Measurements from ENCODE around the gene CASZ1.

The CASZ1 gene

DNA sequence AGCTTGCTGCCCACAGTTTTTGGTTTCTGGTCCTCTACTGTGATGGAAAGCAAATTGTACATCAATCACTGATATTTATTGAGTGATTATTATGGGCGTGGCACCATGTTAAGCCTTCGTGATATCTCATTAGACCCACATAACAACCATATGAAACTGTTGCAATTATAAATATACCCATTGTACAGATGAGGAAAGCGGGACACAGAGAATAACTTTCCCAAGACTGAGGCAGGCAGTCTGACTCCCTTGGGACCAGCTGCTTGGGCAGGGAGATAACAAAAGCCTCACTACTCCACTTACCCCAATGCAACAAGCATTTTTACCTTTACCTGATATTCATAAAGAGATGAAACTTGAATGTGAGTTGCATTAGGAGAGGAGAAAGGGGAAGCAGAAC, 4.3 kb upstream of the CASZ1 start:
- H3K4me3 ChIP-seq (ENCODE audit: low read depth, low read length), result no peak overlapping the region

DNA sequence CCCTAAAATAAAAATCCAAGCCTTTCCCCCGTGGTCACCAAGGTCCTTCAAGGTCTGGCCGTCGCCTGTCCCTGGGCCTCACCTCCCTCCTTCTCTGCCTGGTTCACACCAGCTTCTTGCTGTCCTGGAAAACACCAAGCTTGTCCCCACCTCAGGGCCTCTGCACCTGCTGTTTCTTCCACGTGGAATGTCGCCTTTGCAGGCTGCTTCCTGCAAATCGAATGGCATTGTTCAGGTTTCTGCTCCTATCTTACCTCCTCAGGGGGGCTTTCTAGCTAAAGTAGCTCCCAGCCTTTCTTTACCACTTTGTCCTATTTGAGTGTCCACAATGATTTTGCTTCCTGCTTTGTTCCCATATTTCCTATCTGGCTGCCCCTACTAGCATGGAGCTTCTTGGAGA, 3.3 kb upstream of the CASZ1 start:
- no peak overlapping the region for H3K4me3 ChIP-seq (ENCODE audit: low read depth, low read length)

DNA sequence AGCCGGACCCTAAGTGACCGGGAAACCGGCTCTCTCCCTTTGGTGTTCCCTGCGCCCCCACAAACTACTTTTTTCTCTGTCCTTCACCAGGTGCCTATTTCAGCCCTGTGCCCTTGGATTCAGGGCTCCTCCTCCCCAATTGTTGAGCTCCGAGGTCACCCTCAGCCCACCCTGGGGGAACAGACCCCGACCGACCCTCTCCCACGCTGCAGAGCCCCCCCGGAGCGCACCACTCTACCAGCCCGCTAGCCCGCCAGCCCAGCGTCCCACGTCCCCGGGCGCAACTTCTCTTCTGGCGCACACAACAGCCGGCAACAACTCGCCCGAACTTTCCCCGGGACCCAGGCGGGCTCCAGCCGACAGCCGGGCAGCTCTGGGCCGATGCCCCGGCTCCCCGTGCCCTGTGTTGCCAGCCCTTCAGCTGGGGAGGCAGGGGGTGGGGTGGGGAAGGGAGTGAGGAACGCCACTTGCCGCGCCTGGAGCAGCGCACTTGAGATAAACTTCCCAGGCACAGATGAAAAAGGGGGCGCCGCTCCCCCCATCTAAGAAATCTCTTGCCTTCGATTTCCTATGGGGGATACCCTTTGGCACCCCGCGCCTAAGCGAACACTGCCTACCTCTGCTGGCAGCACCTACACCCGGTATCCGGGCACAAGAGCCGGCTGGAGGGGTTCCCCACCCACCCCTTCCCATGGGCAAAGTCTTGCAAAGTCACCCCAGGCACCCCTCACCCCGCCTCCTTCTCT, 997 bp downstream of the CASZ1 start:
- H3K4me3 ChIP-seq (ENCODE audit: low read depth, low read length), result peak overlapping the region; percentile 27

DNA sequence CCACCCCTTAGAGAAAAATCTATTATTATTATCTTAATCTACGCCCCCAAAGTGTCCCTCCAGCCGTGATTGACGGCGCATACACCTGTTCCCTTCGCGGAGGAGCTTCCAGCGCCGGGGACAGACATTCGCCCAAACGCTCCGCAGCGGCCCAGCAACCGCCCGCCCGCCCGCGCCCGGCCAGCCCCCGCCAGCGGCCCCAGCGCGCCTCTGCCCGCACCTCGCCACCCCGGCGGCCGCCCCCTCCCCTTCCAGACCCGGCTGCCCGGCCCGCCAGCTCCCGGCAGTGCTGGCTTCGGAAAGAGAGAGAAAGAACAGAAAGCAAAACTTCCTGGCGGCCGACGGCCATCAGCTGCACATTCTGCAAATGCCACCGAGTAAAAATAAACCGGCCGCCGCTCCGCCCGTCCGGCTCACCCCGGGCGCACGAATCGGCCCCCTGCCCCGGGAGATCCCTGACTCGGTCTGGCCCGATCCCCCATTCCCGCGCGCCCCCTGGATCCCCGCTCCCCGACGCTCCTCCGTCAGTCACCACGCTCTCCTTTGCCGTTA, 1.6 kb downstream of the CASZ1 start:
- H3K4me3 ChIP-seq (ENCODE audit: low read depth, low read length), result peak overlapping the region; percentile 27

DNA sequence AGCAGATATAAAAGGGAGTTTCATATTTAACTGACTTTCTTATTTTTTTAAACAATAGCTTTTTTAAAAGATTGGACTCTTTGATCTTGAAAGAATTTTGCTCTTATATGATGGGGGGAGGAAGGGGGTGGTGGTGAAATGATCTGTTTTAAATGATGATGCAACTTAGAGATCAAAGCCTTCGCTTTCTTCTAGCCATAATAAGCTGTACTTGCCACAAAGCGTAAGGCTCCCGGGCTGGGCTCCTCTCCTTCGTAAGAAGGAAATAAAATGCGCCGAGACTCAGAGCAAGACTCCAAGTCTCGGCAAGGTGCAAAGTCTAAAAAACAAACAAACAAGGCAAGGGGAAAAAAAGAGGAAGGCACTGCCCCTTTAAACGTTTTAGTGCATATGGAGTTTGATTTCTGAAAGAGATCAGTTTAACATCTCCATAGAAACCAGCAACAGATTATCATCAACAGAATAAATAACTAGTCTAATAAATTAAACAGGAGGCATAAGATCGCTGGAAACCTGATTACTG, 3.3 kb downstream of the CASZ1 start:
- H3K4me3 ChIP-seq (ENCODE audit: low read depth, low read length), result peak overlapping the region; percentile 43

DNA sequence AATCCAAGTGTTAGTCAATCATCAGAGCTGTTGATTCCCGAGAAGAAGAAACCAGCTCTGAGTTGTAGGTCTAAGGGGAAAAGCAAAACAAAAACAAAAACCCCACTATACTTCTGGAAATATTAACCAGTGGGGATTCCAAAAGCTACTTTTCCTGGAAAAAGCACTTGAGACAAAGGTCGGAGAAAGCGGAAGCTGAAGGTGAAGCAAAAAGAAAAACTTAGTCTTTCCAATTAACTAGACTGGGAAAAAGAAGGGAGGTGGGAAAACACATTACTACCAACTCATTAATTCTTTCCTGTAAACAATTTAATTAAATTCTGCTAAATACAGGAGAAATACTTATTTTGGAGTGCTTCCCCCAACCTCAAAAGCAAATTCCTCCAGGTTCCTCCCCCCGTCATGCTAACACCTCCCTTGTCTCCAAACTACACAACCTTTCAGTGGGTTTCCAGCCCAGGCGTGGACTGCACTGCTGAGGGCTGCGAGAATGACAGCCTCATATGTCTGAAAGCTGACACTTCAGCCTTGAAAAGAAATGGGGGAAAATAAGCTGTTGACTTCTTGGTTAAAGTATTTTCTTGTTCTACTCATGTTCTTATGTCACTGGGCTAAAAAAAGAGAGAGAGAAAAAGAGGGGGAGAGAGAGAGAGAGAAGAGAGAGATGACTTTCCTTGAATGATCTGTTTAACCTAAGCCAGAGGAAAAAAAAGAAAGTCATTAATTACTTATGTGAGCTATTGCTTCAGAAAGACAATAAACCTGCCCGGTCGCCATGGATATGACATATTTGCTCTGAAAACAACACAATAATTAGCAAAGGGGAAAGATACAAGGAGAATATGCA, 5.1 kb downstream of the CASZ1 start:
- no peak overlapping the region for H3K4me3 ChIP-seq (ENCODE audit: low read depth, low read length)

DNA sequence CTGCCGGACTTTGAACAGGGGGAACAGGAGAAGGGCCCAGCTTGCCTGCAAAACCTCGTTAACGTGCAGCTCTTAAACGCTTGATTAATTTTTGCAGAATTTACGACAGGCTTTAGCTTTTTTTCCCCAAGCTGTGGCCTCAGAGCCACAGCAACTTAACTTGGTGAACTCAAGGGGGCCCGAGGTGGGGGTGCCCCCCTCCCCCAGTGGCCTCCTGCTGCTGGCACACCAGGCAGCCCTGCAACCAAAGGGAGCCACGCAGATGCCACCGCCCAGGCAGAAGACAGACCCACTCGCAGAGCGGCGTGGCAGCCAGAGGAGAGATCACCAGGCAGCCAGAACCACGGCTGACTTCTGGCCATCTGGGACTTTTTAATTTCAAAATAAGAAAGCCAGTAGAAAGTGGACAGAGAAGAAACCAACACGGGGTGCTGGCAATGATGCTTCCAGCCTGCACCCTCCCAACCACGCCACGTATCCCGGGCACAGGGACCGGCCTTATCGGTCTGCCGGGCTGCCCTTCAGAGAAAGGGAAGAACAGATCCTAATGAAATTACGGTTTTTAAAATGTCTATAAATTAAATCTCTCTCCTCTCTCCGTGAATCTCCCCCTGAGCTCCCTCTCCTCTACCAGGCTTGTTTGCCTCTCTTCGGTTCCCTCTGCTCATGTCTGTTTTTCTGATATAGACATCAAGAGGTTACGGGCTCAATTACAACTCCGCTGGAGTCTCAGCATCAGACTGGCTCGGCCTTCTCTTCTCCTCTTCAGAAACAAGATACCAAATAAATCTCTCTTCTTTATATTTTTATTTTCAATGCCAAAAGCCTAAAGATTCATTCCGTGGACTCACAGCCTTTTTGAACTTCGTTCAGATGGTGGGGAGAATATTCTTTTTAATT, 6.4 kb downstream of the CASZ1 start:
- H3K4me3 ChIP-seq (ENCODE audit: low read depth, low read length), result no peak overlapping the region

DNA sequence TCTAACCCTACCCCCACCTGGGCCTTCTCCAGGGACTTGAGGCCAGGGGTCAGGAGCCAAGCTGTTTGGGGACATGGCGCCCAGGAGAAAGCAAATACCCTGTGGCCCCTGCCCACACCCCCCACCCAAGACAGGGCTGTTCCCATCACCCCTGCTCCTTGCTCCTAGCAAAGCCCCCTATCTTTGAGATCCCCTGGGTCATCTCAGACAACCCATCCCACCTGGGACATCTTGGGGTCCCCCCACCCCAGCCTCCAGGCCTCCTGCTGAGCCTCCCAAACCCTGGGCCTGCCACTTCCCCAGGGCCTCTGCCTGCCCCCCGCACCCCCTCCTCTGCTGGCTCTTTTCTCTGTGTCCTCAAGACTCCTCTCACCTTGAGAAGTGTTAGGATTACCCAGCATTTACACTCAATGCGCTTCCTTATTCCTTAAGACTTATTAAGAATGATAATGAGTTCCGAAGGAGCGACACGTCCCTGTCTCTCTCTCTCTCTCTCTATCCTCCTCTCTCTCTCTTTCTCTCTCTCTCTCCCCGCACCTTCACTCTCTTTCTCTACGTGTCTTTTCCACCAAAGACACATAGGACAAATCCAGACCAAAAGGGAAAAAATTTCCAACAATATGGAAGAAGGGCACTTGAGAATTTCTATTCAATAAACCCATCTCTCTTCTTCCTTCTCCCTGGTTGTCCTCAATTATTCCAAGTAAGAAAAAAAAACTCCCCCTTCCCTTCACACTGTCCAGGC, 7.2 kb downstream of the CASZ1 start:
- no peak overlapping the region for H3K4me3 ChIP-seq (ENCODE audit: low read depth, low read length)

DNA sequence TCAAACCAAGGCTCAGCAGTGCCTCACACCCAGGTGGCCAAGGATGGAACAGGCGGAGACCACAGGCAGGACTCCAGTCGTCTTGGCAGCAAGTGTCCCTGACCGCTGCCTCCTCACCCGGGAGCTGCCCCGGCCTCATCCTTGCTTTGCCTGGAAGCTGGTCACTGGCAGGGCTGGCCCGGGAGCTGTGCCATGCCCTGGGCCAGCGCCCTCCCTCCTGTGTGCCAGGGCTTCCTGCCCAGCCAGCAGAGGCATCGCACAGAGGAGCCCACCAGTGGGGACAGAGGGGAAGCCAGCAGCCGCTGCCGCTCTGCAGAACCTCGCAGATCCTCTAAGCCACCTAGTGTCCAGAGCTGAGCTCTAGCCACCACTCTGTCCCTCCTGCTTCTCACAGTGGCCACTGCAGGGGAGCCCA, 7.8 kb downstream of the CASZ1 start:
- H3K4me3 ChIP-seq (ENCODE audit: low read depth, low read length), result no peak overlapping the region

DNA sequence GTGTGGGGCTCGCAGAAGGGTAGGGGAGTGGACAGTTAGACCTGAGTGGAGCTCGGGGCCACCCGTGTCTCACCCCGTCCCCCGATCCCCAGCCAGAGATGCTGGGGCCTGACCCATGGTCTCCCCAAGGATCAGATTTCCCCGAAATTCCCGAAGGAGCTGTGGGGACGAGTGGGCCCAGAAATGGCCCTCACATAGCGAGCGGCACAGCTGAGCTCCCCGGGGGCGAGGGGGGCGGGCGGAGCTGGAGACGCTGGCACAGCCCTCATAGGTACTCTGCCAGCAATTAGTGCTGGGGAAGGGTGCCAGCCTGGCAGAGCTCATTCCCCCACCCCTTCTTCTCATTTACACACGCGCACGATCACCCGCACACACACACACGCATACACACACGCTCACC, 9.2 kb downstream of the CASZ1 start:
- H3K4me3 ChIP-seq (ENCODE audit: low read depth, low read length), result no peak overlapping the region

DNA sequence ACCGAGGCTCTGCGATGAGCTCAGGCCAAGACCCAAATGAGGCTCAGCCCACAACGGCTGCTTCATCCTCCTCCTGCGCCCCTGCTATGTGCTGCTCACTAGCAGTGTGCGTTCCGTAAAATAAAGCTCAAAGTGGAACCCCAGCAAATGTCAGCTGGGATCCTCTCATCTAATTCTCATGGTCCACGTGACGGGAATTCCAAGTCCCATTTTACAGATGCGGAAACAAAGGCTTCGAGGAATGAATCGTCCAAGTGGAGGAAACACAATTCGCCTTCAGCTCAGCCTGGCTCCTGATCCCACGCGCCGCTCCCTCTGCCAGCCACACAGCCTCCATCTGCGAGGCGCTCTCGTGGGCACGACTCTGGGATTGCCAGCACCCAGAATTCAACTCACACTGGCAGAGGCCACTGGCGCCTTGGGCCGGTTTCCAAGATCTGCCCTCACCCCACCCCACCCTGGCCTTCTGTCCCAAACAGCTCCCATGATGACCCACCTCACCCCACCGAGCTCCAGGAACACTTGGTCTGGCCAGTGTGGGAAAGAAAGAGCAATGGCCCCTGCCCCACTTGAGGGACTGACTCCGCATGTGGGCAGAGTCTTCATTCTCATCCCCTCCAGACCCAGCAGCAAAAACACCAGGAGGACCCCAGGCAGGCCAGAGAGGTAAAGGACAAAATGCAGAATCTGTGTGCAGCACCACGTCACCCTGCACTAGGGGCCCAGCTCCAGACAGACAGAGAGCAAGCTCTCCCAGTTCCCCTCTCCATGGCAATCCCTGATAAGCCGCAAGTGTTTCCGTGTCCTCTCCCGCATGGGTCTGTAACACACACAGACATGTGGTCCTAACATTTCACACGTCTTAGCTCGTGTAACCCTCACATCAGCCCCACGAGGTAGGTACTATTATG, 10.5 kb downstream of the CASZ1 start:
- H3K4me3 ChIP-seq (ENCODE audit: low read depth, low read length), result no peak overlapping the region

DNA sequence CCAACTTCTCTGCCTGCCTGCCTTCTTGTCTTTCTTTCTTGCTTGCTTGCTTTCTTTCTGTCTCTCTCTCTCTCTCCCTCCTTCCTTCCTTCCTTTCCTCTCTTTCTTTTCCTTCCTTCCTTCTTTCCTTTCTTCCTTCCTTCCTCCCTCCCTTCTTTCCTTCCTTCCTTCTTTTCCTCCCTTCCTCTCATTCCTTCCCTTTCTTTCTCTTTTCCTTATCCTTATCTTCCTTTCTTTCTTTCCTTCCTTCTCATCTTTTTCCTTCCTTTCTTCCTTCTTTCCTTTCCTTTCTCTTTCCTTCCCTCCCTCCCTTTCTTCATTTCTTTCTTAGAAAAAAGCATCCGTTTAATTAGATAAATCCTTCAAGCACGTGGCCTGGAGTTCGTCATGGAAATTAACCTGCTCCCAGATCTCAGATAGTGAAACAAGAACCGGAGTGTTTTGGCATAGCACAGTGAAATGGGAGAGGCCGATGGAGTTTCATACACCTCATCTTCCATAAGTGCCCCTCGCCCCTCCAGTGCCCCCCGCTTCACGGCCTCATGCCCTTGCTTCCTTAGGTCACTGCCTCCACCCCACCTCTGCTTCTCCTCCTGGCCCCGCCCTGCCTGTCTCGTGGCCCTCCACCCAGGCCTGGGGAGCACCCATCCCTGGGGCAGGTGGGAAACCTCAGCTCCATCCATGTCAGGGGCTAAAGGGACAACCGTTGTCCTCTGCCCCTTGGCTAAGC, 11.3 kb downstream of the CASZ1 start:
- H3K4me3 ChIP-seq (ENCODE audit: low read depth, low read length), result no peak overlapping the region

DNA sequence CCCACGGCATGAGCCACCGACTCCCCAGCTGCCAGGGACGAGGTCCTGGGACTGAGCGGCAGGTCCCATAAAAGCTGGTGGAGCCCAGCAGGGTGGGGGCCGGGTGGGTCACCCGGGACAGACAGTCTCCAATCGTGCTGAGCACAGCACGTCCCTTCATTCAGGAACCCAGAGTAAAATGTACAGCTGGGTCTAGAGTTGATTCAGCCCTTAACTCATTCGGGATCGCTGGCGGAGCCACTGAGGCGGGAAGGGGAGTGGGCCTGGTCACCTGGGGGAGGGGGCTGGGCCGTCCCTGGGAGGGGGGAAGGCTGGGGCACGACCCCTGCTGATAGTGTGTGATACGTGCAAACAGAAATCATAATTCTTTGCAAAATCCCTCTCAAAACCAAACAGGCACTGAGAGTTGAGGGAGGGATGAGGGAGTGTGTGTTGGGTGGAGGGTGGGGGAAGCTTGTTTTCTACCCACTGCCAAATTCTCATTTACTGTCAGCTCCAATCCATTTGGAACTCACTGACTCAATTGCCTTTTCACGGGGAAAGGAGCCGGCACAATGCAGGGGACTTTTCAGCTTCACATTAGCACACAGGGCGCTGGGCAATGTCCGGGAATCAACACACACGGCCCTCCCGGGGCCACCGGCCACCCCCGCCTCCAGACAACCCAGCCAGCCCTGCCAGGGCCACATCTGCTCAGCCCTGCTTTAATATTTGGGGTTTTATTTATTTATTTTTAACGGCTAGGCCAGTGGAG, 13.8 kb downstream of the CASZ1 start:
- no peak overlapping the region for H3K4me3 ChIP-seq (ENCODE audit: low read depth, low read length)

DNA sequence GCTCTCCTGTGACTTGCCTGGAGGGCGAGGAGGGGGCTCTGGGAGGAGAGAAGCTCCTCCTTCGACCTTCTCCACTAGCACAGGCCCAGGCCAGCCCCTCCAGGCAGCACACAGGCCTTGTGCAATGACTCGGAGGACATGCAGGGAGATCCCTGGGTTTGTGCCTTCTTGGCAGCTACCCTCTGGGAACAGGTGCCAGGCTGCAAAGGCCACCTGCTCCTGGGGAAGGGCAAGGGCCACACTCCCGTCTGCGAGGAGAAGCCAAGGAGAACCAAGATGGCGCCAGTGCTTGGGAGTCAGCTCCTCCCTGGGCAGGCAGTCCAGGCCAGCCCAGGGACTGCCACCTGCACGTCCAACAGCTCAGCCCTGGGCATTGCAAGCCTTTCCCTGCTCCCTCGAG, 15.3 kb downstream of the CASZ1 start:
- H3K4me3 ChIP-seq (ENCODE audit: low read depth, low read length), result no peak overlapping the region

DNA sequence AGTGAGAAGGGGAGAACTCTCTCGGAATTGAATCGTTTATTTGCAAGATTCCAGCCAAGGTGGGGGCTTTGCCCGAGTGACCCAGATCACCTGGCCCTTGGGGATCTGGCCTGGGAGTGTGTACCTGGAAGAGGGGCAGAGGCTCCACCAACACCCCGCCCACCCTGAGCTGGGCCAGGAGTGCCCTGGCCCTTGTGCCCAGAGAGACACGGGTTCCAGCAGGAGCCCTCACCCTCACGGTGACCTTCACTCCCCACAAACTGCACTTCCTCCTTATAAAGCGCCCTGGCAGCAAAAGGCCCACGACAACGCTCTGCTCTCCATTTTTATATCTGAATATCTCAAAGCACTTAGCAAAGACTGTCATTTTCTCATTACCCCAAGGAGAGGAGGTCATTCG, 16.6 kb downstream of the CASZ1 start:
- no peak overlapping the region for H3K4me3 ChIP-seq (ENCODE audit: low read depth, low read length)

DNA sequence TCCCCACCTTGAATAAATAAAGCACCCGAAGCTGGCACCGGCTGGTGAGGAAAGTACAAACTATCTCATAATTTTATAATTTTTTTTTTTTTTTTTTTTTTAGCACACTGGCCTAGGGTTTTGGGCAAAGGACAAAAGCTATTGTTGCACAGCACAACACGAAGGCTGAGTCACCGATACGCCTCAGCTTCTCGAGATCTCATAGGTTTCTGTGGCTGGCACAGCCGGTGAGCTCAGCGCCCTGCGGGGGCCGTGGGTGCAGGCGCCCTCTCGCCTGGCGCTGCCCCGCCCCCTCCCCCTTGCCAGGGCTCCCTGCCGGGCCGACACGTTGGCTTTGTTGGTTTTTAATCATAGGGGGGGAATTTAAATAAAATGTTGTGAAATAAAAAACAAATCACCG, 17.2 kb downstream of the CASZ1 start:
- H3K4me3 ChIP-seq (ENCODE audit: low read depth, low read length), result no peak overlapping the region

DNA sequence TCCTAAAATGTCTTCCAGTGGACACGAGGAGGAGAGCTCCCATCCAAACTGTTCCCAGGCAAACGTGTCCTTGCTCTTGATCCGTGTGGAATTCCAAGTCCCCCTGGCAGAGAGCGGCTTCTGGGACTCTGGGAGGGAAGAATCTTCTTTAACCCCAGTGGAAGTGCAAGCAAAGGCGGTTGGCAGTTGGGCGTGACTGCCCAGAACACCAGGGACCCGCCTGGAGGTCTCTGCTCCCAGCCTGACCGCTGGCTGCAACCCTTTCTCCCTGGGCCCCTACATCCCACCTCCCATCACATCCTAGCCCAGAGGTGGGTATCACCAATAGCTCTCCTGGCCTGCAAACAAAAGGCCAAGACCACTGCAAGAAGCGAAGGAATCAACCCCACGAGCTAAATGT, 17.8 kb downstream of the CASZ1 start:
- no peak overlapping the region for H3K4me3 ChIP-seq (ENCODE audit: low read depth, low read length)

Measured in iPS-11a (cell line).